Stimulated activated CD4-positive, alpha-beta T cell treated with anti-CD3 and anti-CD28 coated beads, Interleukin-1b, Interleukin-23, amount 100 ng/mL, for 48 hours (primary cell): Measurements from ENCODE around the gene SOCS3.

Experiments
- DNase-seq: peaks from one replicate; pipeline ENCODE4 v3.0.0-alpha.2; 2020

Gene SOCS3

DNA sequence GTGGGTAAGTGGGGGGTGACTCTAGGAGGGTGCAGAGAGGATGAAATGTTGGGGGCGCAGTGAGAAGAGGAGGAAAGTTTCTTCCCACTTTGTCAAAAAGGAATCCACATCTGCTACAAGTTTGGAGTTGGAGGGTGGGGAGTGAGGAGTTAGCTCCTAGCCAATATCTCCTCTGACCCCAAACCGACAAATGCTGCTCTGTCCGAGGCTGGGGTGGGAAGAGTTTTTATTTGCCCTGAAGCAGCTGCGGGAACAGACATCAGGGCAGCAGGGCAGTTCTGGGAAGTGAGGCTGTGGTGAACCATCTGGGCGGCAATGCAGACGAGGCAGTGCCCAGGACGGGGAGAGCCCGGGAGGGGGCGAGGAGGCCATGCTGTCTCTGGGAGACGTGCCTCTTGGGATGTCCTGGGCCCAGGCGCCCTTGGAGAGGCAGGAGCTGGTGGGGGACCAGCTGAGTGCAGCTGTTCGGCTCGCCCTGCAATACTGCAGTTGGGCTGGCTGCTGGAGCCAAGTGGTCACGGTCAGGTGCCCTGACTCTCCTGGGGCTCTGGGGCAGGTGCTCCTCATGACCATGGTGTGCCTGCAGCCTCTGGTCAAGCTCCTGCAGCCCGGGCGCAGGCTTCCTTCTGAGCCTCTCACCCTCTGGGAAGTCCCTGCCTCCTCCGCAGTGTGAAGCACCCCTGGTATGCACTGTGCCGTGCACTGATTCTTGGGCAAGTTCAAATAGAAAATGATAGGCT lies 6.4 kb upstream of the SOCS3 start:
- no peak for DNase-seq

DNA sequence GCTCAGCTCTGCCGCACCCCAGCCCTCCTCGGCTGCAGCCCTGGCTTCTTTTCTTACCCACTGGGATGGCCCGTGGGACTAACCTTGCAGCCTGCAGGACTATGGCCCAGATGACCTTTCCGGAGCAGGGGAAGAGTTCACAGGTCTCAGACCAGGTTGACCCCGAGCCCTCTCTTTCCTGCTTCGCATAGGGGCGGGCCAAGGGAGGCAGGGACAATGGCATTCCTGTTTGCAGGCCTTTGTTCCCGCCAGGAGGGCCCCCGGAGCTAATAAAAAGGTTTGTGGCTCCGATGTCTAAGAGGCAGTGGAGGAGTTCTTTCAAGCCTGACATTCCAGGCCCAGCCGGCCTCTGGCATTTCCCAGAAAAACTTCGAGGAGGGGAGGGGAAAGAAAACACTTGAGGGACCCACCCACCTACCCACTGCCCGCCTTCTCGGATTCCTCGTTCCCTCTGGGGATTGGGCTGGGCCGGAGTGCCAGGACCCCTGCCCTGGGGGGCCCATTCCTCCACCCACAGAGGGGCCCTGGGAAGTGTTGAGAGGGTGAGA lies 5.8 kb upstream of the SOCS3 start:
- no peak for DNase-seq

DNA sequence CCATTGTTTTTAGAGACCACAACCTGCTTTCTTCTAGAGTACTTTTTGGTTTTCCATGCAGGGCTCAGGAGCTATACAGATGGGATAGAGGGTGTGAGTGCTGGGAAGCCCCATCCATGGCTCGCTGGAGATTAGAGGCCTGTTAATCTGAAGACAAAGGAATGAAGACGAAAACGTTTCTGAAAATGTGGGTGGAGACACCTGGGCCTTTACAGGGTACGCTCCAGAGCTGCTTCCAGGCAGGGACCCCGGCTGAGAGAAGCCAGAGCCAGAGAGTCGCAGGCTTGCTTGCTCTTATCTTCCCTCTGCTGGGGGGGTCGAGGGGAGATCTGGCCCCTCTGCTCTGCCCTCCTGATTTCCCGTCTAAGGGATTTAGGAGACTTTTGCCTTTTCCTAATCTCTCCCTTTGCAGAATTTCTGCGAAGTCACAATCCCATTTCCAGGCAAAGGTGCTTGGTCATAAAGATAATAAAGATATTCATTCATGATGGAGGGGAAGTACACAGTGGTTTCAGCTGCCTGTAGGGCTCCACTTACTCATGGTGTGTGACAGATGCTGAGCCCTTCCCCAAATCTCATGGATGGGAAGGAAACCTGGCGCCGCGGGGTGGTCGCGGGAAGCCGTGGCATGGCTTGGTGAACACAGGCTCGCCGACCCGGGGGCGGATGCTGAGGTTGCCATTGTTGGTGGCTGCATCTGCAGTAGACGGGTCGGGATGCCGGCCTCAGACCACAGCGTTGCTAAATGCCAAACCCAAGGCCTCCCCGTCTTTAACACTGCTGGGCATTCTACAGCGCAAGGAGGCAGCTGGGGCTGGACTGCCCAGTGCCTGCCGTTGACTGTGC lies 4.8 kb upstream of the SOCS3 start:
- no peak for DNase-seq

DNA sequence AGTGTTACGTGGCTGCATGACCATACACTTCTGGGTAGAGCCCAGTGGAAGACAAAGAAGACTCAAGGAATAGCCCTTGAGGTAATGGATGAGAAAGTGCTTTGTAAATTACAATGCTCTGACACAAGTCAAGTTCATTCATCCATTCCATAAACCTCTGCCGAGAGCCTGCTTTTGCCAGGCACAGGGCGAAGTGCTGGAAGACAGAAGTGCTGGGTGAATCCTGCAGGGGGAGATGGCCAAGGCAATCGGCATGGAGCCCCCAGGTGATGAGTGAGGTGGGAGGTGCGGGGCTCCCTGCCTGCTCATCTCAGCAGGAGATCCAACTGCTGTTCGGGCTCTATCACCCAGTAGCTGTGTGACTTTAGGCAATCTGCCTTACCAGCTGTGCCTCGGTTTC lies 2.8 kb upstream of the SOCS3 start:
- no peak for DNase-seq

DNA sequence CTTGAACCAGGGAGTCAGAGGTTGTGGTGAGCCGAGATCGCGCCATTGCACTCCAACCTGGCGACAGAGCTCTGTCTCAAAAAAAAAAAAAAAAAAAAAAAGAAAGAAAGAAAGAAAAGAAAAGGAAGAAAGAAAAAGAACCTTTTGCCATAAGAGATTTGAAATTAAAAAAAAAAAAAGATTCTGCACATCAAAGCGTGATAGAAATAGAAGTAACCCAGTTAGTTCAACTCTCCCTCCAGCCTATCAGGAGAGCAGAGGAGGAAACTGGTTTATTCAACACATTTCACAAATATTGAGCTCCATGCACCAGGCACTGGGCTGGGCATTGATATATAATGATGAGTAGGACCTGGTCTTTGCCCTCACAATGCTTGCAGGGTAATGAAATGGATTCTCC lies 2.4 kb upstream of the SOCS3 start:
- no peak for DNase-seq

DNA sequence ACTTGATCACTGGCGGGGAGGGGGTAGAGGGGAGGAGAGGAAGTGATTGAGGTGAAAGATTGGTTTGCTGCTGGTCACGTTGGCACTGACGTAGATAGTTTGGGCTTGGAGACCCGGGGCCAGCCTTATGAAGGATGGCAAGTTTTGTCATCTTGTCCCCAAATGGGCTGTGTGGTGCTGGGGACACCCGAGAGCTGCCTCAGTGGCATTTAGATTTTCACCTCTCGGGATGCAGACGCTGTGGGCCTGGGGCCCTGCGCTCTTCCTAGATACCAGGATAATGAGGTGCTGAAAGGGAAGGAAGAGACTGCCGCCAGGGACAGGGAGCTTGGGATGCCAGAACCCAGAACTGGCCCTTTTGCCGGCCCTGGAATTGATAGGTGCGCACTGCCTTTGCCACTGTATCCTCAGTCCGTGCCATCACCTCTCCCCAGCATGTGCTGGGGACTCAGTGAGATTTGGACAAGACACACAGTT lies 1.4 kb upstream of the SOCS3 start:
- no peak for DNase-seq

DNA sequence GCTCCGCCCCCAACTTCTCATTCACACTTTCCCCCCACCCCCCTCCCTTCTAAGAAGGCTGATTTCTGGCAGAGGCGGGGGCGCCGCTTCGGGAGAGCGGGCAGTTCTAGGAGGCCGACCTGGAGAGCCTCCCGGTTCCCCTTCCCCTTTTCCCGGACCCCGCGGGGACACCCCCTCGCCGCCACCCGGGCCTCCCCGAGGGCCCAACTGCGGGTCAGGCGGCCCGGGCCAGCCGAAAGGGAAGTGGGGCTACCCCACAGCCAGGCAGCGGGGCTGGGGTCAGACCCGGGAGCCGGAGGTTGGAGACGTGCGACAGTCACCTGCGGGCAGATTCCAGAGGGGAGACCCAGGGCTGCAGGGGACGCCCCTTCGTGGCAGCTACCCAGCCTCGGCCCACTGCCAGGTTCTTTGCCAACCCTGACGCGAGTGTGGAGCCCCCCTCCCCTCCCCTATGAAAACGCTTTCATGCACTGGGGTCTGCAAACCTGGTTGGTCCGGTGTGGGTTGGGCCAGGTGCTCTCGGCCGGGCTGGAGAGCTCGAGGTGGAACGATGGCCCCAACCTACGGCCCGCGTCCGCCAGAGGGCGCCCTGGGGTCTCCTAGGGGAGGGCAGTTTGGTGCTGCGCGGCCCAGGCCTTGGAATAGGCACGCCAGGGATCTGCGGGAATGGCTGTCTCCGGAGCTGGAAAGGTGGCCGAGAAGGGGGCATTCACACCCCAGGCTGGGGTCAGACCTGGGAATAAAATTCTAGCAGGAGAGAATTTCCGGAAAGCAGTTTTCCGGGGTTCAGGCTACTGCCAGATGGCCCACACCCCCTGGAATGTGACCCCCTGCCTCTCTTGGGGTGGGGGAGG lies 721 bp upstream of the SOCS3 start:
- DNase-seq: peak; percentile 94

DNA sequence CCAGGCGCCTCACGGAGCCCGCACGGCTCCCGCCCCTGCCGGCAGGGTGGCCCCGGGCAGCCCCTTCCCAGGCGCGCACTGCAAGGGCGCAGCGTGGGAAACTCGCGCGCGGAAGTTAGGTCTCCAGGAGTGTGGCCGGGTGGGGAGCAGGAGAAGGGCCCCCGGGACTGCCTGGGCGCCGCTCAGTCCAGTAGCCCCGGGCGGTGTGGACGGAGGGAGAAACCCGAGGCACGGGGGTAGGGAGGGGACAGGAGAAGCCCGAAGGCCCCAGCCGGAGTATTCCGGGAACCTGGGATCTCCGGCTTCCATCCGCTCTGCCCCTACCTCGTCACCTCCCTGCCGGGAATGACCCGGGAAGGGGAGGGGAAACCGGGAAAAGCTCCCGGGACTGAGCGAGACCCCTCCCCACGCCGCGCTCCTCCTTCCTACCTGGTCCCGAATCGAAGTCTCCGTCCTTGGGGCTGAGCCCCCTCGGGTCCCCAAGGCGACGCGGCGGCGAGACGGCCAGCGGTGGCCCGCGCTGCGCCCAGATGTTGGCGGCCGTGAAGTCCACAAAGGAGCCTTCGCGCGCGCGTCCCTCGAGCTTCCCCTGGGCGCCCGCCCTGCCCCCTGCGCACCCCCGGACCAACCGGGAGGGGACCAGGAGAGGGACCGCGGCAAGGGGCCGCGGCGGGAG lies 418 bp downstream of the SOCS3 start:
- DNase-seq: no peak

DNA sequence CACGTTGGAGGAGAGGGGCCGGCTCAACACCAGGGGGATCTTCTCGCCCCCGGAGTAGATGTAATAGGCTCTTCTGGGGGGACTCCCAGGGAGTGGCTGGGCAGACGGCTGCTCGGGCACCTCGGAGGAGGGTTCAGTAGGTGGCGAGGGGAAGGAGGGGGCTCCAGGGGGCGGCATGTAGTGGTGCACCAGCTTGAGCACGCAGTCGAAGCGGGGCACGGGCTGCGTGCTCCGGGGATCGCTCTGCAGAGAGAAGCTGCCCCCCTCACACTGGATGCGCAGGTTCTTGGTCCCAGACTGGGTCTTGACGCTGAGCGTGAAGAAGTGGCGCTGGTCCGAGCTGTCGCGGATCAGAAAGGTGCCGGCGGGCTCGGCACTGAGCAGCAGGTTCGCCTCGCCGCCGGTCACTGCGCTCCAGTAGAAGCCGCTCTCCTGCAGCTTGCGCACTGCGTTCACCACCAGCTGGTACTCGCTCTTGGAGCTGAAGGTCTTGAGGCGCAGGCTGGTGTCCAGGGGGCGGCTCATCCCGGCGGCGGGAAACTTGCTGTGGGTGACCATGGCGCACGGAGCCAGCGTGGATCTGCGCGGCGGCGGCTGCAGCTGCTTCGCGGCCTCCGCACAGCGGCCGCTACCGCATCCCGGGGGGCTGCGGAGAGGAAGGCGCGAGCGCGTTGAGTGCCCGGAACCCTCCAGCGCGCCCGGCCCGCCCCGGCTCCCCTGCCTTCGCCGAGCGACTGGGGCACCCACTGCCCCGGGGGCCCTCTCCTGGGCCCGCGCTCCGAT lies 1.1 kb downstream of the SOCS3 start:
- no peak for DNase-seq

DNA sequence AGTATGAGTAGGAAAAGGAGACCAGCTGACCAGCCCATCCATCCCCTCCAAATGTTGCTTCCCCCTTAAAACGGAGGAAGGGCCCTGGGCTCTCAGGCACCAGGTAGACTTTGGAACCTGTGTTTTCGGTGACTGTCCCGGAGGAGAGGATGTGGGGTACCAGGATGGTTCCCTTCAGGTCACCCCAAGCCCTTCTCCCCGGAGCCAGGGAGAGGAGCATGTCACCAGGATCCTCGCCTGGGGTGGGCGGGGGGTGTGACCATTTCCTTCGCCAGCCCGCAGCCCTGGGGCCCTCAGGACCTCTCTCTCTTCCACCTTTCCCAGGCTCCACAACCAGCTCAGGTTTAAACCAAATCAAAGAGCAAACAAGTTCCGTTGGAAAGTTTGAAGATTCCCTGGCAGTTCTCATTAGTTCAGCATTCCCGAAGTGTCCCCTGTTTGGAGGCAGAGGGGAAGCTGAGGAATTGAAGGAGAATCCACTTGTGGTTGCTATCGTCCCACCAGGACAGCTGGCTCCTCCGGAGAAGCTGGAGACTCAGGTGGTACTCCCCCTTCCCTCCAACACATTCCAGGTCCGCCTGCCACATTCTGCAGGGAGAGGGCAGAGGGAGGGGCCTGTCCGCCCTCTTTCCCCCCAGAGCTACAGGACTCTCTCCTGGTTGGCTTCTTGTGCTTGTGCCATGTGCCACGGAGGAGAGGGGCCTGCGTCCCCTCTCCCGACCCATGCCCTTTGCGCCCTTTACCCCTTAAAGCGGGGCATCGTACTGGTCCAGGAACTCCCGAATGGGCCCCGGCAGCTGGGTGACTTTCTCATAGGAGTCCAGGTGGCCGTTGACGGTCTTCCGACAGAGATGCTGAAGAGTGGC lies 2.0 kb downstream of the SOCS3 start:
- DNase-seq: no peak

DNA sequence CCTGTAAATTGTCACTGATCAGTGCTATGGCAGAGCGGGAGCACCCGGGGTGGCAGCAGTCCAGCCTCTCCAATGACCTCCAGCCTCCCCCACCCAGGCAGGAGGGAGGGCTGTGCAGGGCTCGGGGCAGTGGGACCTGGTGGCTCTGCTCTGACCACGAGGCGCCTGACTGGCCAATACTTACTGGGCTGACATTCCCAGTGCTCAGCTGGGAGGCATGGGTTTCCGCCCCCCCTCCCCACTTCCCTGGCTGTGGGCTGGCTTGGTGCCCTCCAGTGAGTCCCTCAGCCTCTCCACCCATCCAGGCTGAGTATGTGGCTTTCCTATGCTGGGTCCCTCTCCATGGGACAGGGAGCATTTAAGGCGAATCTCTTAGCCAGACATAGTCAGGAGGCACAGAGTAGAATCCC lies 2.7 kb downstream of the SOCS3 start:
- DNase-seq: no peak

DNA sequence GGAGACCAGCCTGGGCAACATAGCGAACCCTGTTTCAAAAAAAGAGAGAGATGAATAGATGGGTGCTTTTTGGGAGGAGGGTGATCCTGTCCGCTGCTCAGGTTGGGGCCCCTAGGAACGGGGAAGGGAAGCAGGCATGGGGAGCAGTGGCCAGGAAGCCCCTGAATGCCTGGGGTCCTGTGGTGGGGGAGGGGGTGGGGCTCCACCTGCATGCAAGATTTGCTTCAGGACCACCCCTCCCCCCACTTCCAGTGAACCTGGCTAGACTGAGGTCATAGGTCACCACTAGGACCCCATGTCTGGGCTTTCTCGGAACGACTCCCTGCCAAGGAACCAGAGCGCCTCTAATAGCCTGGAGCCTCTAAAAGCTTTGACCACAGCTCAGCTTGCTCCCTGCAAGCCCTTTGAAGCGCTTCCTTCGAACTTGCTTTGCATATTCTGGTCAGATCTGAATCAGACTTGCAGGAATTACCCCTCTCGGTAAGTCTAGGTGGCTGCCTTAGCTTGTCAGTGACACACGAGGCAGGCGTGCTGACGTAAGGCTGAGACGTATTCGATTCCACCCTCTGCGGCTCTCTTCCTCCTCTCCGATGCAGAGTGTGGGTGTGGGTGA lies 3.7 kb downstream of the SOCS3 start:
- peak; percentile 95 for DNase-seq

DNA sequence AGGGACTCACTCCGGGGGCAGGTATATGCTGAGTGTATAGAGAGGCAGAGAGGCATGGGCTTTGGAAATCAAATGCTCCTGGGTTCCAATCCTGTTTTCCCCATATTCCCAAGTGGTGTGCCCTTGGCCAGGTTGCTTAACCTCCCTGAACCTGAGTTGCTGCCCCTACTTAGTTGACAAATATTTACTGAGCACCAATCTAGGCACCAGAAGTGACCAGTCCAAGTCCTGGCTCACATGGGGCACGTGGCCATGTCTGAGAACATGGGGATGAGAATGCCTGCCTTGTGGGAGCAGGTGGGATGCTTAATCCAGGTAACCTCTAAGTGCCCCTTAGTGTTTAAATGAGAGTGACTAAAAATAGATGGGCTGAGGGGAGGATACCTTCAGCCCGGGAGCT lies 4.2 kb downstream of the SOCS3 start:
- DNase-seq: no peak

DNA sequence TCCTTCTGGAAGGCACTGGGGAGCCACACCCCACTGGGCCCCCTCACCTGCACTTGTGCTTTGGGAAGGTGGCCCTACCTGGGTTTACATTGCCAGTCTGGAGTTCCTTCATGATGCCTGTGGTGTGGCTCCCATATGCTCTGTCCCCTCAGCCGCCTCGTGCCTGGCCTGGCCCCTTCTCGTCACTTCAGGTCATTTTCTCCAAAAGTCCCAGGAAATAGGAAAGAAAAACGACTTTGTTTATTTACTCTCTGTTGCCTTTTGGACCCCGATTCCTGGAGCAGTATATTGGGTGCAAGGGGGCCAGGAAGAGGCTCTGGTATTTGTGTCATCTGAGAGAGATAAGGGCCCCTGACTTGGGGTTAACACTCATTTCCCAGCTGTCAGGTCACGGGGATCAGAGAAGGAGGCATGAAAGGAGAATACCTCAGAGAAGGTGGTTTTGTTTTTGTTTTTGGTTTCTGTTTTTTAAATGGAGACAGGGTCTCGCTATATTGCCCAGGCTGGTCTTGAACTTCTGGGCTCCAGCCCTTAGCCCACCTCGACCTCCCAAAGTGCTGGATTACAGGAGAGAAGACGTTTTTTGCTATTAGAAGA lies 4.7 kb downstream of the SOCS3 start:
- no peak for DNase-seq

DNA sequence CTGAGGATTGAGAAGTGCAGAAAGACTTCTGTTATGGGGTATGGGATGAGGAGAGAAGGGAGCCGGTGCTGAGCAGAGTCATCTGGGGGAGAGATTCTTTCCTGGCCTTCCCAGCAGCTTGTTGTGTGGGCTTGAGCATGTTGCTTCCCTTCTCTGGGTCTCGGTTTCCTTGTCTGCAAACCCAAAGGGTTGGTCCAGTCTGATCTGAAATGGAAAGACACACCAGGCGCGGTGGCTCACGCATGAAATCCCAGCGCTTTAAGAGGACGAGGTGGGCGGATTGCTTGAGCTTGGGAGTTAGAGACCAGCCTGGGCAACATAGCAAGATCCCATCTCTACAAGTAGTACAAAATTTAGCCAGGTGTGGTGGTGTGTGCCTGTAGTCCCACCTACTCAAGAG lies 6.0 kb downstream of the SOCS3 start:
- no peak for DNase-seq

DNA sequence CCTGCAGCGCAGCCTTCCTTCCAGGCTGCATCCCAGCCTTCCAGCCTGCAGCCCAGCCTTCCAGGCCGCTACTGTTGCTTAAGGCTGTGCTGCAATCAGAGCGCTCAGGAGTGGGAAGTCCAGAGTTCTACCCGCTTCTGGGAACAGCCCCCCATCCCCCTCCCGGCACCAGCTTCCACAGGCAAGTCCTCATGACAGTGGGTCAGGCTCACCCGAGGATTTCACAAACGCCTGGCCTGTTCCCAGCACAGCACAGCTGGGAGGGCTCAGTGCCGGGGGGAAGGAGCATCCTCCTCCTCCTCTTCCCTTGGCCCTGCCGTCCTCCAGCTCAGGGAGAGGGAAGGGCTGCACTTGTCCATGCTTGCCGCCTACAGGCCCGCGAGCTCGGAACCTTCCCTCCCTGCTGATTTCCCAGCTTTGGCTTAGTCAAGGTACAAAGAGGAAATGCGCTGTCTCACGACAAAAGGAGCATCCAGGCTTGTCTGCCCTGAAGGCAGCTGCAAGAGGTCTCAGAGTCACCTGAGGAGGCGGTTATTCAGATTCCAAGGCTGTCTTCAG lies 8.3 kb downstream of the SOCS3 start:
- DNase-seq: no peak

DNA sequence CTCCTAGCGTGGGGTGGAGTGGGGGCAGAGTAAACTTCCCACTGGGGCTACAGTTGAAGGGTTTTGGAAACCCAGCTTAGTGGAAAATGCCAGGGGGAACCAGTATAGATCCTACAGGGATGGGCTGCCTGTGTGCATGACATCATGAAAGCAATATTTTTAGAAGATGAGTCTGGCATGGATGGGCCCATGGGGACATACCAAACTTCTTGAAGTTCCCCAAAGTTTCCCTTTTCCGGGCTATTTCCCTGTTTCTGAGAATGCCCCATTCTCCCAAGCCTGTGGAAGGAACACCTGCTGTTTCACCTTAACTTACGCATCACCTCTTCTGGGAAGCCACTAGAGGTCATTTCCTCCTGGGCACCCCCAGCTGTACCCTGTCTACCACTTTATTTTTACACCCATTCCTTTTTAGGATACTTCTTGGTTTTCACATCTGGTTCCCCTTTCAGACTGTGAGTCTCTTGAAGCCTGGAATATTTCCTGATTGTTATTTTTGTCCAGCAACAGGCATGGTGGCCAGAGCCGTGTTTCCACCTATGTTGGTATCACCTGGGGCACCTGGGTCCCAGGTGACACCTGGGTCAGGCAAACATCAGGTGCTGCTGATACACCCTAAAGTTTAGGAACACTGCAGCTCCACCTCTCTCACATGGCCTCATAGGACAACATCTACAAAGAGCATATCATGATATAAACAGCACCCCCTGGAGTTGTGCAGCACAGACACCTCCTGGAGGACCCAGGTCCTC lies 9.8 kb downstream of the SOCS3 start:
- no peak for DNase-seq

DNA sequence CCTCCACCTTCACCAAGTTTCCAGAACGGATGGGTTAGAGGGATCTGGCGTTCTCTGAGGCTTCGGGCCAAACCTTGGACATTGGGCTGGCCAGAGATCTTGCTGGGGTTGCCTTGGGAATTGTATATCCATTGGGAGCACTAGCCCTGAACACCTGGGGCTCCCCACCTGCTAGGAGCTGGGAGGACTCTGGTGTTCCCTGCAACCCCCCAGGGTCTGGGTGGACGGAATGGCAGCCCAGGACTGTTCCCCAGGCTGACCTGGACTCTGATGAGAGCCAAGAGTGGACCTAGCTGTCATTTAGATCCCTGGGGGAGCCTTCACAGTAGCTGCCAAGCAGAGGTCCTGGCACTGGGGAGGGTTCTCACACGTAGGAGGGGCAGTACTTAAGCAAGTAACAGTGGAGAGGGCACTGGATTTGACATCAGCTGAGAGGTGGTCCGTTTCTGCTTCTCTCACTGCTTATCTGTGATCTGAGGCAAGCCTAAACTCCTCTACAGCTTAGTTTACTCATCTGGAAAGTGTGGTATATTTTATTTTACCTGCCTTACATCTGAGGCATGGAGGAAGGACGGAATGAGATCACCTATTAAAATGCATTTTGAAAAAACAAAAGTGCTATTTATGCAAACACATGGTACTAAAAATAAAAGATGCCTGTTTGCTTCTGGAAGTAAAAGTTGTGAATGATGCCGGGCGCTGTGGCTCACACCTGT lies 11.7 kb downstream of the SOCS3 start:
- DNase-seq: no peak
